ENCODE measurements around the gene LYPD6B. TPM values are rescaled to one million over a fixed set of nuclear protein-coding genes. Genes with fewer than 3 reads are reported as not detected.

Gene LYPD6B
- total and polyA plus RNA-seq, 2 experiments from 2014 or later: 1.7 to 3.6 TPM

- no peak for TF ChIP-seq POLR2AphosphoS5 (IDR thresholded peaks at IDR 0.05; ENCODE audit: low read depth)
- no peak for TF ChIP-seq ZNF114 (CRISPR knock-in tag; IDR thresholded peaks at IDR 0.05)
- TF ChIP-seq JUNB (IDR thresholded peaks at IDR 0.05; ENCODE audit: unreplicated experiment): no peak
- no peak for TF ChIP-seq CTCF (conservative IDR thresholded peaks at IDR 0.05; ENCODE audit: low read depth in 2 of 2)
- TF ChIP-seq REST (IDR thresholded peaks at IDR 0.05; ENCODE audit: unreplicated experiment): no peak
- TF ChIP-seq ETS1 (IDR thresholded peaks at IDR 0.05): no peak
- no peak for TF ChIP-seq ZNF331 (CRISPR knock-in tag; IDR thresholded peaks at IDR 0.05; ENCODE audit: low read depth)
Observed at GRCh38 chr2:149004836-149005235, 33.7 kb upstream of the LYPD6B start (continued).

- Histone ChIP-seq H3K36me3 (ENCODE audit: insufficient read depth) (peaks cover 13% of the 10 kb centered on the region), H3K4me1 (ENCODE audit: insufficient read depth) (peaks cover 19% of the 10 kb centered on the region), H3K27me3 (ENCODE audit: insufficient read depth) (no peaks in the 10 kb centered on the region), H3K9me2 (ENCODE audit: insufficient read depth) (no peaks in the 10 kb centered on the region), H2AFZ (no peak overlapping the region), H3K79me2 (replicated peaks; ENCODE audit: insufficient read depth) (no peaks in the 10 kb centered on the region), H3F3A (replicated peaks; ENCODE audit: low read depth) (no peaks in the 10 kb centered on the region), H3K27ac (ENCODE audit: low read depth) (no peak overlapping the region), H3K4me3 (no peak overlapping the region), H4K20me1 (replicated peaks; ENCODE audit: insufficient read depth) (no peaks in the 10 kb centered on the region), H3K4me2 (no peak overlapping the region)
- no peak for ATAC-seq
- H3K9me3 Mint-ChIP-seq: peaks cover 24% of the 10 kb centered on the region
- no peak for DNase-seq (ENCODE audit: low spot score)
- H3K36me3 Mint-ChIP-seq (ENCODE audit: low read depth): peaks cover 82% of the 10 kb centered on the region
- no peak overlapping the region for H3K27ac Mint-ChIP-seq
- no peak overlapping the region for H3K4me3 Mint-ChIP-seq
- H3K4me1 Mint-ChIP-seq: peaks cover 40% of the 10 kb centered on the region
- peaks cover 2% of the 10 kb centered on the region for H3K27me3 Mint-ChIP-seq (ENCODE audit: insufficient read depth, low read depth, poor library complexity)
- TF ChIP-seq POLR2AphosphoS5 (IDR thresholded peaks at IDR 0.05; ENCODE audit: low read depth) (no peak), CREB1 (CRISPR knock-in tag; IDR thresholded peaks at IDR 0.05; ENCODE audit: low read depth) (no peak), NANOG (IDR thresholded peaks at IDR 0.05; ENCODE audit: borderline replicate concordance) (no peak), CTCF (conservative IDR thresholded peaks at IDR 0.05; ENCODE audit: low read depth in 2 of 2) (no peak), ZNF462 (CRISPR knock-in tag; IDR thresholded peaks at IDR 0.05) (no peak)
Observed at GRCh38 chr2:149005471-149006077, 32.9 kb upstream of the LYPD6B start.
